Karpas-422 (cell line): ENCODE measurements around the gene ACTR8. TPM values are rescaled to one million over a fixed set of nuclear protein-coding genes. Genes with fewer than 3 reads are reported as not detected.

Experiments used
- DNase-seq: peaks from one replicate; pipeline ENCODE4 v3.0.0-alpha.2; 2015
- H2AFZ ChIP-seq: fragments of 200-600 bp; sonication (generic); 2 replicates; pipeline ENCODE4 v1.6.1; 2014; ENCODE audit warnings: antibody characterized with exemption, low read length, mixed read lengths
- H3K27ac ChIP-seq: fragments of 200-600 bp; sonication (generic); 2 replicates; pipeline ENCODE4 v1.5.1; 2014; ENCODE audit warnings: mild to moderate bottlenecking, low read length, moderate library complexity
- H3K27me3 ChIP-seq: fragments of 200-600 bp; sonication (generic); 2 replicates; pipeline ENCODE4 v1.6.1; 2014; ENCODE audit warnings: low read length, mixed read lengths
- H3K36me3 ChIP-seq: fragments of 200-600 bp; sonication (generic); 2 replicates; pipeline ENCODE4 v1.6.1; 2014; ENCODE audit warnings: low read length, mixed read lengths; ENCODE audit not compliant: insufficient read depth
- H3K4me1 ChIP-seq: fragments of 200-600 bp; sonication (generic); 2 replicates; pipeline ENCODE4 v1.6.1; 2014; ENCODE audit warnings: mild to moderate bottlenecking, low read length, mixed read lengths
- H3K4me2 ChIP-seq: fragments of 200-600 bp; sonication (generic); 2 replicates; pipeline ENCODE4 v1.6.1; 2014; ENCODE audit warnings: low read length, low read depth, mild to moderate bottlenecking; ENCODE audit not compliant: poor library complexity, severe bottlenecking
- H3K4me3 ChIP-seq: fragments of 200-600 bp; sonication (generic); 2 replicates; pipeline ENCODE4 v1.5.1; 2014; ENCODE audit warnings: mild to moderate bottlenecking, antibody characterized with exemption, low read length, mixed read lengths
- H3K79me2 ChIP-seq: fragments of 200-600 bp; sonication (generic); 2 replicates; pipeline ENCODE4 v1.6.1; 2014; ENCODE audit warnings: mild to moderate bottlenecking, low read length, mixed read lengths
- H3K9ac ChIP-seq: fragments of 200-600 bp; sonication (generic); 2 replicates; pipeline ENCODE4 v1.6.0; 2014; ENCODE audit warnings: low read length
- H3K9me2 ChIP-seq: fragments of 200-600 bp; sonication (generic), shearing (Covaris generic); replicated peaks from 2 replicates; pipeline ENCODE4 v1.6.0; 2014; ENCODE audit warnings: mild to moderate bottlenecking, low read length, moderate library complexity; ENCODE audit not compliant: insufficient read depth
- H3K9me3 ChIP-seq: fragments of 300-700, 200-600 bp; sonication (generic); 2 replicates; pipeline ENCODE4 v1.6.1; 2014; ENCODE audit warnings: low read length, mixed read lengths
- H4K20me1 ChIP-seq: fragments of 200-600 bp; sonication (generic); 2 replicates; pipeline ENCODE4 v1.6.1; 2014; ENCODE audit warnings: mild to moderate bottlenecking, antibody characterized with exemption, low read length, low read depth; ENCODE audit not compliant: insufficient read depth
- total RNA-seq: library from RNA; depleted of rRNA; stranded (reverse); fragments of >200 nt; shearing (Covaris generic); gene quantifications from 2 replicates; pipeline ENCODE4 v1.2.3, GENCODE V29; 2014; ENCODE audit warnings: low replicate concordance

ACTR8 gene
- total RNA-seq, 1 experiment from 2014 or later, result 22.0 TPM

DNA sequence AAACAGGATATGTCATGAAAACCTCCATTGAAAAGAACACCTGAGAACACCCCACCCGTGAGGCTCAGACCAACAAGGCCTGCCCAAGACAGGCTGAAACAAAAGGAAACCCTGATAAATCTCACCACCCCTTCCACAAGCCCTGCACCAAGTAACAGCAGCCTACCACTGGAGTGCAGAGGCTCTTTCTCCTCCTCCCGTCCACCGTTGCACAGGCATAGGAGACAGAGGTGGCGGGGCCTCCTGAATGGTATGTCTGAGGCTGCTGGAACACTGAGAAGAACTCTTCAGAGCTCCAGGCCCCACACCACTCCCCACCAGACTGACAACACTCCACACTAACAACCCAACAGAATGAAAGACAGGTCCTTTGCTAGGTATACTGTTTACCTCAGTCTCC, 57.2 kb downstream of the ACTR8 start:
- Histone ChIP-seq H3K4me2 (no peak overlapping the region), H3K36me3 (no peaks in the 10 kb centered on the region), H3K4me3 (no peak overlapping the region), H3K9me2 (no peaks in the 10 kb centered on the region), H2AFZ (no peak overlapping the region), H3K79me2 (no peaks in the 10 kb centered on the region), H3K27ac (no peak overlapping the region), H3K27me3 (no peaks in the 10 kb centered on the region), H3K4me1 (no peaks in the 10 kb centered on the region), H3K9ac (no peak overlapping the region), H3K9me3 (no peaks in the 10 kb centered on the region), H4K20me1 (no peaks in the 10 kb centered on the region)
- DNase-seq, result no peak

- Histone ChIP-seq H3K27me3 (no peaks in the 10 kb centered on the region), H3K27ac (no peak overlapping the region), H3K4me1 (no peaks in the 10 kb centered on the region), H3K79me2 (no peaks in the 10 kb centered on the region), H4K20me1 (no peaks in the 10 kb centered on the region), H3K9ac (no peak overlapping the region), H3K36me3 (no peaks in the 10 kb centered on the region), H3K4me3 (no peak overlapping the region), H3K4me2 (no peak overlapping the region), H3K9me2 (no peaks in the 10 kb centered on the region), H3K9me3 (no peaks in the 10 kb centered on the region), H2AFZ (no peak overlapping the region)
- DNase-seq, result no peak
Observed at GRCh38 chr3:53823956-53824657, 57.8 kb downstream of the ACTR8 start.

DNA sequence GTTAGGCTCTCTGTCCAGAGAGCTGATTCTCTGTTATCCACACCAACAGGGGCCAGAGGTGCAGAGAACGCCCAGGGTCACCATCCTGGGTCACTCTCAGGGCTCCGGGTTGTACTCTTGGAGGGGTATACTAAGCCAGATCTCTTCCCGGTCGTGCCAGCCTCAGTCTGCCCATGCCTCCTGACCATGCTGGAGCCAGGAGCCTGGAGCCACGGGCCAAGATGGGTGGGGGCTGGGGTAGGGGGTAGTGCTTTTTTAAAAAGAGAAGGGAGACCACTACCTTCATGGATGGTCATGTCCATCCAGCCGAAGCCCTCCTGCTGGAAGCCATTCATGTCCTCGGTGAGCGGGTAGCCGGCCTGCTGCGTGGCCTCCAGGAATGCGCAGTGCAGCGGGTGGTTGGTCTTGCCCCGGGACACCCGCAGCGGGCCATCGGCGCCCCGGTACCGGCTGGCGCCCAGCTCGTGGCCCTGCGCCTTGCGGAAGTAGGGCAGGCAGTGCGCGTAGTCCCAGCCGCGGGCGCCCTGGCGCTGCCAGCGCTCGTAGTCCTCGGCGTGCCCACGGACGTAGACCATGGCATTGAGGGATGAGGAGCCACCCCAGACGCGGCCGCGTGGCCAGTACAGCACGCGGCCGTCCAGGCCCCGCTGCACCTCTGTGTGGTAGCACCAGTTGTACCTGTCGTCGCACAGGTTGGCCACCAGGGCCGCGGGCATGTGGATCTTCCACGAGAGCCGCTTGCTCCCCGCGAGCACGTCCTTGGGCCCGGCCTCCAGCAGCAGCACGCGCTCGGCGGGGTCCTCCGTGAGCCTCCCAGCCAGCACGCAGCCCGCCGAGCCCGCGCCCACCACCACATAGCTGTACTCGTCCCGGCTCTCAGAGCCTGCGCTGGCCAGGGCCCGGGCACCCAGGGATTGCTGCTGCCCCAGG, 58.7 kb downstream of the ACTR8 start:
- no peak overlapping the region for H3K4me2 ChIP-seq
- H3K27ac ChIP-seq, result no peak overlapping the region
- no peak overlapping the region for H3K4me3 ChIP-seq
- H3K9me2 ChIP-seq, result no peaks in the 10 kb centered on the region
- no peaks in the 10 kb centered on the region for H3K4me1 ChIP-seq
- no peak overlapping the region for H2AFZ ChIP-seq
- no peaks in the 10 kb centered on the region for H4K20me1 ChIP-seq
- no peak overlapping the region for H3K9ac ChIP-seq
- no peaks in the 10 kb centered on the region for H3K36me3 ChIP-seq
- H3K79me2 ChIP-seq, result no peaks in the 10 kb centered on the region
- no peaks in the 10 kb centered on the region for H3K9me3 ChIP-seq
- H3K27me3 ChIP-seq, result no peaks in the 10 kb centered on the region
- no peak for DNase-seq

- no peak overlapping the region for H2AFZ ChIP-seq
Observed at GRCh38 chr3:53822331-53822741, 59.6 kb downstream of the ACTR8 start.

GRCh38 chr3:53821631-53822121, 60.3 kb downstream of the ACTR8 start:
- no peaks in the 10 kb centered on the region for H3K9me2 ChIP-seq
- no peak for DNase-seq
- no peak overlapping the region for H3K4me3 ChIP-seq
- no peak overlapping the region for H2AFZ ChIP-seq
- H3K36me3 ChIP-seq, result no peaks in the 10 kb centered on the region
- no peaks in the 10 kb centered on the region for H3K79me2 ChIP-seq
- H3K27ac ChIP-seq, result no peak overlapping the region
- no peaks in the 10 kb centered on the region for H3K4me1 ChIP-seq
- H4K20me1 ChIP-seq, result no peaks in the 10 kb centered on the region
- no peaks in the 10 kb centered on the region for H3K9me3 ChIP-seq
- no peaks in the 10 kb centered on the region for H3K27me3 ChIP-seq
- no peak overlapping the region for H3K9ac ChIP-seq
- H3K4me2 ChIP-seq, result no peak overlapping the region

More at GRCh38 chr3:53822331-53822741, 59.6 kb downstream of the ACTR8 start:
- Histone ChIP-seq H3K9ac (no peak overlapping the region), H4K20me1 (no peaks in the 10 kb centered on the region), H3K9me3 (no peaks in the 10 kb centered on the region), H3K4me2 (no peak overlapping the region), H3K79me2 (no peaks in the 10 kb centered on the region), H3K9me2 (no peaks in the 10 kb centered on the region), H3K27me3 (no peaks in the 10 kb centered on the region), H3K36me3 (no peaks in the 10 kb centered on the region), H3K4me3 (no peak overlapping the region), H3K27ac (no peak overlapping the region), H3K4me1 (no peaks in the 10 kb centered on the region)
- no peak for DNase-seq

- Histone ChIP-seq H2AFZ (no peak overlapping the region), H3K9ac (no peak overlapping the region), H3K9me2 (no peaks in the 10 kb centered on the region), H3K4me3 (no peak overlapping the region), H4K20me1 (no peaks in the 10 kb centered on the region), H3K27me3 (no peaks in the 10 kb centered on the region), H3K36me3 (no peaks in the 10 kb centered on the region), H3K4me2 (no peak overlapping the region), H3K4me1 (no peaks in the 10 kb centered on the region), H3K27ac (no peak overlapping the region), H3K9me3 (no peaks in the 10 kb centered on the region), H3K79me2 (no peaks in the 10 kb centered on the region)
- no peak for DNase-seq
Observed at GRCh38 chr3:53820756-53821580, 61.0 kb downstream of the ACTR8 start.

DNA sequence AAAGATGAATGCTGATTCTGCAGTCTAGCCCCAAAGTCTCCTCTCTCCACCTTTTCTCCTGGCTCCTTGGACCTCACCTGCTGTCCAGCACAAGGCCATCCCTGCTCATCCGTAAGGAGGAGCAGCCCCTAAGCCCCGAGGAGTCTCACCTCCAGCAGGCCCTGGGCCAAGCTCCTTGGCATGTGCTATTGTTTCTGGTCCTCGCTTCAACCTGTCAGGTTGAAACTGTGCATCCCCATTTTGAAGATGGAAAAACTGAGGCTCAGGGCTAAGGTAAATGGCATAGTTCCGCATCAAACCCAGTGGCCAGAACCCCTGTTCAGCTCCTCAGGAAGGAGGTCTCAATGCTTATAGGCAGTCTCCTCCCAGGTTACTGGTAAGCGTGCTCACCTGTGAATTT, 61.9 kb downstream of the ACTR8 start:
- Histone ChIP-seq H2AFZ (no peak overlapping the region), H3K4me2 (no peak overlapping the region), H3K9me2 (no peaks in the 10 kb centered on the region), H3K79me2 (no peaks in the 10 kb centered on the region), H3K4me1 (no peaks in the 10 kb centered on the region), H4K20me1 (no peaks in the 10 kb centered on the region), H3K9me3 (no peaks in the 10 kb centered on the region), H3K9ac (no peak overlapping the region), H3K27me3 (no peaks in the 10 kb centered on the region), H3K27ac (no peak overlapping the region), H3K4me3 (no peak overlapping the region), H3K36me3 (no peaks in the 10 kb centered on the region)
- no peak for DNase-seq
